Smooth muscle cell (in vitro differentiated cells): Measurements from ENCODE around the gene UBA52. TPM values are rescaled to one million over a fixed set of nuclear protein-coding genes. Genes with fewer than 3 reads are reported as not detected.

Experiments used
- DNase-seq: peaks from one replicate; lab custom pipeline; 2025; ENCODE audit not compliant: unreplicated experiment; lab: John Stamatoyannopoulos, UW
- H2AFZ ChIP-seq: fragments of 200-600 bp; sonication (generic); 2 replicates; pipeline ENCODE4 v1.6.0; 2016; ENCODE audit warnings: antibody characterized with exemption, low read depth, mild to moderate bottlenecking
- H3F3A ChIP-seq: fragments of 200-600 bp; sonication (generic); 2 replicates; pipeline ENCODE4 v1.6.0; 2017; ENCODE audit warnings: antibody characterized with exemption, low read depth
- H3K27ac ChIP-seq: fragments of 200-600 bp; sonication (generic); 2 replicates; pipeline ENCODE4 v1.5.1; 2016; ENCODE audit warnings: low read depth, mild to moderate bottlenecking
- H3K27me3 ChIP-seq: fragments of 200-600 bp; sonication (generic); 2 replicates; pipeline ENCODE4 v1.6.1; 2016; ENCODE audit warnings: low read depth, mild to moderate bottlenecking
- H3K36me3 ChIP-seq: fragments of 200-600 bp; sonication (generic); 2 replicates; pipeline ENCODE4 v1.5.1; 2016; ENCODE audit warnings: low read depth
- H3K4me1 ChIP-seq: fragments of 200-600 bp; sonication (generic); 2 replicates; pipeline ENCODE4 v1.5.1; 2016; ENCODE audit warnings: low read depth
- H3K4me2 ChIP-seq: fragments of 200-600 bp; sonication (generic); 2 replicates; pipeline ENCODE4 v1.6.0; 2016; ENCODE audit warnings: mild to moderate bottlenecking
- H3K4me3 ChIP-seq: fragments of 200-600 bp; sonication (generic); 2 replicates; pipeline ENCODE4 v1.5.1; 2016; ENCODE audit warnings: mild to moderate bottlenecking
- H3K79me2 ChIP-seq: fragments of 200-600 bp; sonication (generic); 2 replicates; pipeline ENCODE4 v1.6.0; 2016; ENCODE audit warnings: low read depth, mild to moderate bottlenecking
- H3K9ac ChIP-seq: fragments of 200-600 bp; sonication (generic); 2 replicates; pipeline ENCODE4 v1.6.0; 2016; ENCODE audit warnings: low read depth
- H3K9me3 ChIP-seq: fragments of 200-600 bp; sonication (generic); replicated peaks from 2 replicates; pipeline ENCODE4 v1.5.1; 2016; ENCODE audit warnings: low read depth
- H4K20me1 ChIP-seq: fragments of 200-600 bp; sonication (generic); 2 replicates; pipeline ENCODE4 v1.6.0; 2016; ENCODE audit warnings: low read depth
- WGBS: methylation state at CpG from one replicate; pipeline ENCODE4 v1.1.7; 2016; ENCODE audit warnings: low lambda C conversion rate; 5-methylcytosine and 5-hydroxymethylcytosine counted together
- polyA plus RNA-seq: library from polyadenylated mRNA; unstranded; fragments of >200 nt; fragmentation: Nextera tagmentation; extraction: Ambion mirVana; gene quantifications from 2 replicates; pipeline ENCODE4 v1.2.1, GENCODE V29; 2016
- total RNA-seq: library from RNA; depleted of rRNA; stranded (reverse); fragments of >200 nt; gene quantifications from 2 replicates; pipeline ENCODE4 v1.2.3, GENCODE V29; 2014
- TF ChIP-seq, protein P1 (sequence below): fragments of 200-600 bp; sonication (generic); IDR thresholded peaks from 2 replicates; pipeline ENCODE4 v1.5.1; 2017; ENCODE audit warnings: borderline replicate concordance, mild to moderate bottlenecking, antibody characterized with exemption; ENCODE audit not compliant: insufficient read depth, poor library complexity, severe bottlenecking

Gene UBA52
- total and polyA plus RNA-seq, 2 experiments from 2014 or later = 752 to 1,086 TPM

DNA sequence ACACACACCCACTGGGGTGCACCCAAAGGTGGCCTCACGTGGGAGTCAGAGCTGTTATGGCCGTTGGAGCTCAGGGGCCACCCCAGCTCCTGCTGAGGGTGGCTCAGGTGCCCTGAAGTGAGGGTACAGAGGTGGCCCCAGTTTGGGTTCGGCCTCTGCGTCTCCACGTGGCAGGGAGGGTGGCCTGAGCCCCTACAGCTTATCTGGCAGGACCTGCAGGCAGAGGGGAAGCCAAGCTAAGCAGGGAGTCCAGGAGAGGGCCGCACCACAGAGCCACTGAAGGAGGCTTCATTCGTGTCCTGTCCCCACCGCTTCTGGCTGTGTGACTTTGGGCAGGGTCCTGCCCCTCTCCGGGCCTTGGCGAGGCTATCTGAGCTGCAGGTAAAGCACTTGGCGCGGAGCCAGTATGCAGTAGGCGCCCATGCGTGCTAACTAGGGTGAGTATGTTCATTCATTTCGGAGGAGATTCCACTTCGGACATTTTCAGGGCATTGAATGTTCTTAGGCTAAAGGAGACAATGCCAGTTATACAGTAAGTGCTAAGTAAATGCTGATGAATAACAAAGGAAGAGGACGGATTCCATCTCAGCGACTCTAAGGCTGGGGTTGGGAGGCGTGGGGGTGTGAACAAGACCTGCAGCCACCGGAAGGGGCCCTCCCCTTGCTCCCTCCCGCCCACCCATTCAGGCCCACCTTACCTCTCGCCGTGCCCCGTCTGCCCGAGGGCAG lies 21.9 kb downstream of the UBA52 start:
- peaks cover 44% of the 10 kb centered on the region for H4K20me1 ChIP-seq
- peak overlapping the region; percentile 95 for H3K4me2 ChIP-seq
- TF ChIP-seq, protein P1, sequence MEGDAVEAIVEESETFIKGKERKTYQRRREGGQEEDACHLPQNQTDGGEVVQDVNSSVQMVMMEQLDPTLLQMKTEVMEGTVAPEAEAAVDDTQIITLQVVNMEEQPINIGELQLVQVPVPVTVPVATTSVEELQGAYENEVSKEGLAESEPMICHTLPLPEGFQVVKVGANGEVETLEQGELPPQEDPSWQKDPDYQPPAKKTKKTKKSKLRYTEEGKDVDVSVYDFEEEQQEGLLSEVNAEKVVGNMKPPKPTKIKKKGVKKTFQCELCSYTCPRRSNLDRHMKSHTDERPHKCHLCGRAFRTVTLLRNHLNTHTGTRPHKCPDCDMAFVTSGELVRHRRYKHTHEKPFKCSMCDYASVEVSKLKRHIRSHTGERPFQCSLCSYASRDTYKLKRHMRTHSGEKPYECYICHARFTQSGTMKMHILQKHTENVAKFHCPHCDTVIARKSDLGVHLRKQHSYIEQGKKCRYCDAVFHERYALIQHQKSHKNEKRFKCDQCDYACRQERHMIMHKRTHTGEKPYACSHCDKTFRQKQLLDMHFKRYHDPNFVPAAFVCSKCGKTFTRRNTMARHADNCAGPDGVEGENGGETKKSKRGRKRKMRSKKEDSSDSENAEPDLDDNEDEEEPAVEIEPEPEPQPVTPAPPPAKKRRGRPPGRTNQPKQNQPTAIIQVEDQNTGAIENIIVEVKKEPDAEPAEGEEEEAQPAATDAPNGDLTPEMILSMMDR = no peak
- H3K27me3 ChIP-seq = no peaks in the 10 kb centered on the region
- H3F3A ChIP-seq = peaks cover 34% of the 10 kb centered on the region
- no peak overlapping the region for H3K27ac ChIP-seq
- H3K79me2 ChIP-seq = no peaks in the 10 kb centered on the region
- H2AFZ ChIP-seq = no peak overlapping the region
- H3K4me1 ChIP-seq = peaks cover 10% of the 10 kb centered on the region
- WGBS = 37% methylated on average over 24 of the region's 25 CpGs
- no peaks in the 10 kb centered on the region for H3K36me3 ChIP-seq
- DNase-seq = no peak
- no peaks in the 10 kb centered on the region for H3K9me3 ChIP-seq
- peak overlapping the region; percentile 43 for H3K4me3 ChIP-seq
- H3K9ac ChIP-seq = no peak overlapping the region

DNA sequence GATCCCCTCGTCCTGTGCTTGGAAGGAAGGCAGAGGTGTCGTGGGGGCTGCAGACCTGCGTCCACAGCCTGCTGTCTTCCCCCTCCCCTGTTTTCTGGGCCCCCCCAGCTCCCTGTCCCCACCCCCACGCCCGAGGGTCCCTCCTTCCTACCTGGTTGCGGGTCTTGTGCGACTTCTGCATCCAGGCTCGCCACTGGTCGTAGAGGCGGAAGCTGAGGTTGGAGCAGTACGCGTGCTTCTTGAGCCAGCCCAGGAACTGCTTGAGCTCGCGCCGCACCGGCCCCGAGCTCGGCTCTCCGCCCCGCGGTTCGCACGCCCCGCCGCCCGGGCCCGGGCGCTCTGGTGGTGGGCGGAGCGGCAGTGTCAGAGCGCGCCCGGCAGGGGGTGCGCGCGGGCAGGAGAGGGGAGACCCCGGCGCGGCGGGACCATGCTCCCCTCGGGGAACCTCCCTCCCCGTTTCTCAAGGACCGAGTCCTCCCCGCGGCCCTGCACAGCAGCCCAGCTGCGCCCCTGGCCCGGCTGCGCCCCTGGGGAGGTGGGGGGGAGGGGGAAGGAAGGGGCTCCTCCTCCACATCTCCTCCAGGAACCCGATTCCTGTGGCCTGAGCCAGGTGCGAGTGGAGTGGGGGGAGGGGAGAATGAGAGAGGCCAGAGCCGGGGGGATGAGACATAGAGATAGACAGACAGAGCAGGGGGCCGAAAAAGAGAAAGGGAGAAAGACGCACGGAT lies 22.6 kb downstream of the UBA52 start:
- peaks cover 10% of the 10 kb centered on the region for H3K4me1 ChIP-seq
- no peak overlapping the region for H3K9ac ChIP-seq
- H4K20me1 ChIP-seq = peaks cover 51% of the 10 kb centered on the region
- no peaks in the 10 kb centered on the region for H3K36me3 ChIP-seq
- H3K4me2 ChIP-seq = peak overlapping the region; percentile 95
- TF ChIP-seq, protein P1 = peak; percentile 98
- H2AFZ ChIP-seq = no peak overlapping the region
- H3K4me3 ChIP-seq = peak overlapping the region; percentile 43
- H3K9me3 ChIP-seq = no peaks in the 10 kb centered on the region
- peak; percentile 51 for DNase-seq
- WGBS = 5% methylated on average over 30 of the region's 54 CpGs
- no peaks in the 10 kb centered on the region for H3K27me3 ChIP-seq
- H3K27ac ChIP-seq = no peak overlapping the region
- H3K79me2 ChIP-seq = no peaks in the 10 kb centered on the region
- peaks cover 29% of the 10 kb centered on the region for H3F3A ChIP-seq

DNA sequence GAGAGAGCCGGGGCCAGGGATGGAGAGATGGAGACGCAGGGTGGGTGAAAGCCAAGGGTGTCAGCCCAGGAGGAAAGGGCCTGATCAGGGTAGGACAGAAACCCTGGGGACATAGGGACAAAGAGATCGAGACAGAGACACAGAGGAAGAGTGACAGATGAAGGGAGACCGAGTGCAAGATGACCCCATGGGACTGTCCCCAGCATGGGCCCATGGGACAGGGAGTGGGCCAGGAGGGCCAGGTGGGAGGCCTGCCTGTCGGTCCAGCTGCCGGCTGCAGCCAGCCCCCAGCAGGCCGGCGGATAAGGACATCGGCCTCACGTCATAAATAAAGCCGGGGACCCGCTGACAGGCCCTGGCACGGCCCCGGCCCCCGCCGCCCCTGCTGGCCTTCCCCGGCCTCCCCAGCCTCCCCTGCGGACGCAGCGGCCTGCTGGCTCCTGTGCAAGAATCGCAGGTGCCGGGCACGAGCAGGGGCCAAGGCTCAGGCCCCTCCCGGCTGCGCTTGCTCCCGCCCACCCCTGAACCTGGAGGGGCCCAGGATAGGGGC lies 23.2 kb downstream of the UBA52 start:
- Histone ChIP-seq H3K9me3 (no peaks in the 10 kb centered on the region), H3K36me3 (no peaks in the 10 kb centered on the region), H3K27ac (no peak overlapping the region), H4K20me1 (peaks cover 56% of the 10 kb centered on the region), H3K4me2 (peak overlapping the region; percentile 95), H3K79me2 (no peaks in the 10 kb centered on the region), H3K4me1 (peaks cover 10% of the 10 kb centered on the region), H3K4me3 (peak overlapping the region; percentile 43), H3K9ac (no peak overlapping the region), H3K27me3 (no peaks in the 10 kb centered on the region), H2AFZ (no peak overlapping the region), H3F3A (peaks cover 23% of the 10 kb centered on the region)
- DNase-seq = no peak
- WGBS = 46% methylated on average over 10 of the region's 26 CpGs
- TF ChIP-seq, protein P1 = no peak
